HepG2 (cell line): ENCODE results near the gene CCDC148. TPM values are rescaled to one million over a fixed set of nuclear protein-coding genes. Genes with fewer than 3 reads are reported as not detected.

Source experiments
- ATAC-seq: fragments of 200-7000 bp; cut with Tn5 transposase; 3 replicates; pipeline ENCODE4 v1.9.1; 2020; ENCODE audit warnings: mild to moderate bottlenecking, moderate library complexity
- BruUV-seq: library from RNA; stranded (reverse); fragments of 400-500 nt; replicated peaks from 2 replicates; lab custom pipeline; 2021; lab: Mats Ljungman, UMichigan
- CTCF ChIA-PET: fragments of 300-600 bp; formaldehyde crosslinking; extraction: SDS; loops from one replicate; lab custom pipeline; 2021; ENCODE audit warnings: low total read pairs, inconsistent platforms, low intra/inter-chr PET ratio; lab: Yijun Ruan, JAX
- POLR2A ChIA-PET: fragments of 350-600 bp; sonication (Branson Sonifier 250); formaldehyde crosslinking; loops from one replicate; lab custom pipeline; 2020; ENCODE audit warnings: antibody characterized with exemption, inconsistent platforms; lab: Yijun Ruan, JAX
- DNase-seq: peaks from one replicate; pipeline ENCODE4 v3.0.0-alpha.2; 2015; ENCODE audit warnings: low spot score
- FAIRE-seq: peaks from 3 replicates; lab custom pipeline; 2011; peaks lifted over from hg19 to GRCh38; lab: Jason Lieb, UNC
- H2AFZ ChIP-seq: one replicate; pipeline ENCODE4 v1.6.1; 2011; ENCODE audit warnings: low read length, inconsistent platforms
- H3K27ac ChIP-seq: fragments of 300-600 bp; 3 replicates; pipeline ENCODE4 v1.8.0; 2011; ENCODE audit warnings: mixed run types, mild to moderate bottlenecking, mixed read lengths, low read length, inconsistent platforms; ENCODE audit not compliant: insufficient read depth; ENCODE audit errors: extremely low read length
- H3K27me3 ChIP-seq, 2 experiments: fragments of 200-600 bp in 1 of 2; 2 replicates in 1 of 2; 3 replicates in 1 of 2; pipeline versions ENCODE4 v1.6.0 to v1.8.0; 2011; ENCODE audit warnings: low read length in 2 of 2, mild to moderate bottlenecking in 2 of 2, moderate library complexity in 2 of 2, inconsistent platforms in 1 of 2; ENCODE audit not compliant: insufficient read depth in 2 of 2, control insufficient read depth in 1 of 2
- H3K36me3 ChIP-seq, 2 experiments: fragments of 200-600 bp in 1 of 2; replicated peaks in 1 of 2; 2 replicates in 1 of 2; 3 replicates in 1 of 2; pipeline versions ENCODE4 v1.5.1 to v1.8.0; 2011; ENCODE audit warnings: low read length in 2 of 2, inconsistent platforms in 1 of 2; ENCODE audit not compliant: insufficient read depth in 2 of 2, control insufficient read depth in 1 of 2
- H3K4me1 ChIP-seq: 2 replicates; pipeline ENCODE4 v1.5.1; 2012; ENCODE audit warnings: low read length, inconsistent platforms; ENCODE audit not compliant: insufficient read depth
- H3K4me2 ChIP-seq: 2 replicates; pipeline ENCODE4 v1.6.0; 2011; ENCODE audit warnings: low read depth, low read length, inconsistent platforms
- H3K4me3 ChIP-seq, 3 experiments: fragments of 200-600 bp in 1 of 3; sonication (generic), shearing (Covaris generic) in 1 of 3; replicated peaks in 1 of 3; 2 replicates each; pipeline ENCODE4 v1.5.1; 2011 to 2016; ENCODE audit warnings: low read length in 3 of 3, inconsistent platforms in 2 of 3, low read depth in 2 of 3, mild to moderate bottlenecking in 2 of 3, control low read depth in 1 of 3, mixed read lengths in 1 of 3; ENCODE audit not compliant: insufficient read depth in 1 of 3
- H3K79me2 ChIP-seq: one replicate; pipeline ENCODE4 v1.6.1; 2011; ENCODE audit warnings: low read length, inconsistent platforms; ENCODE audit not compliant: insufficient read depth
- H3K9ac ChIP-seq: 2 replicates; pipeline ENCODE4 v1.6.0; 2011; ENCODE audit warnings: mild to moderate bottlenecking, low read depth, low read length, inconsistent platforms; ENCODE audit not compliant: insufficient read depth
- H3K9me3 ChIP-seq: 2 replicates; pipeline ENCODE4 v1.5.1; 2012; ENCODE audit warnings: mild to moderate bottlenecking, low read length
- H4K20me1 ChIP-seq: 2 replicates; pipeline ENCODE4 v1.6.0; 2011; ENCODE audit warnings: inconsistent platforms, mild to moderate bottlenecking, low read length, moderate library complexity; ENCODE audit not compliant: insufficient read depth
- EED ChIP-seq: sonication (generic); formaldehyde crosslinking; IDR thresholded peaks from 2 replicates; pipeline ENCODE4 v1.5.0; 2020; ENCODE audit warnings: mild to moderate bottlenecking, missing genetic modification reagents
- GATAD1 ChIP-seq: IDR thresholded peaks from 2 replicates; pipeline ENCODE4 v1.6.1; 2016; ENCODE audit warnings: missing genetic modification reagents, missing compliant biosample characterization
- GLMP ChIP-seq: sonication (generic); formaldehyde crosslinking; IDR thresholded peaks from 2 replicates; pipeline ENCODE4 v1.9.0; 2021; ENCODE audit warnings: missing genetic modification reagents, mild to moderate bottlenecking, borderline replicate concordance
- SNAPC2 ChIP-seq: sonication (generic); formaldehyde crosslinking; IDR thresholded peaks from 2 replicates; pipeline ENCODE4 v1.8.1; 2022; ENCODE audit warnings: mild to moderate bottlenecking, missing genetic modification reagents
- ZNF138 ChIP-seq: sonication (generic); formaldehyde crosslinking; IDR thresholded peaks from 2 replicates; pipeline ENCODE4 v1.5.0; 2020; ENCODE audit warnings: mild to moderate bottlenecking, low read depth, missing genetic modification reagents
- ZNF3 ChIP-seq: IDR thresholded peaks from 2 replicates; pipeline ENCODE4 v1.7.0; 2017; ENCODE audit warnings: inconsistent platforms
- ZNF740 ChIP-seq: sonication (generic); formaldehyde crosslinking; IDR thresholded peaks from 2 replicates; pipeline ENCODE4 v1.4.0; 2020; ENCODE audit warnings: missing genetic modification reagents
- WGBS: methylation state at CpG from one replicate; pipeline ENCODE4 v1.1.6; 2017; ENCODE audit warnings: low lambda C conversion rate; 5-methylcytosine and 5-hydroxymethylcytosine counted together
- in situ Hi-C: cut with HindIII; loops from 2 replicates; pipeline ENCODE4 v1.10.0; 2017; ENCODE audit warnings: low pct_unique_long_range_greater_than_20kb; ENCODE audit not compliant: extremely low pct_ligation_motif_present
- intact Hi-C: fragments of 100-400 bp; cut with micrococcal nuclease; formaldehyde crosslinking; loops from one replicate; pipeline ENCODE4 v1.10.0; 2022; ENCODE audit not compliant: unreplicated experiment
- polyA plus RNA-seq, 8 experiments: library from polyadenylated mRNA; depleted of rRNA in 3 of 8; stranded (reverse) in 7 of 8; unstranded in 1 of 8; fragments of >200 nt; fragmentation: Illumina TruSeq in 4 of 8; extraction: Trizol in 4 of 8; gene quantifications; 2 replicates each; pipeline versions ENCODE4 v1.2.1 to v1.2.3, GENCODE V29; 2011 to 2016; ENCODE audit warnings: low read depth in 4 of 8, missing spikeins in 1 of 8, mixed read lengths in 1 of 8; ENCODE audit not compliant: insufficient read depth in 1 of 8
- total RNA-seq, 5 experiments: library from RNA; depleted of rRNA; stranded (reverse); fragments of >200 nt; fragmentation: Illumina TruSeq; extraction: Trizol; gene quantifications; 2 replicates each; pipeline ENCODE4 v1.2.3, GENCODE V29; 2016; ENCODE audit warnings: low read depth in 1 of 5
- TF ChIP-seq, protein P1 (sequence below): sonication (generic); formaldehyde crosslinking; IDR thresholded peaks from 2 replicates; pipeline ENCODE4 v1.4.0; 2020; ENCODE audit warnings: missing genetic modification reagents

CCDC148 gene
- total and polyA plus RNA-seq, 2 of the 13 experiments (the other 11 are each of a cell fraction or from before 2014, with no cell fraction given), result 0.30 to 0.49 TPM

DNA sequence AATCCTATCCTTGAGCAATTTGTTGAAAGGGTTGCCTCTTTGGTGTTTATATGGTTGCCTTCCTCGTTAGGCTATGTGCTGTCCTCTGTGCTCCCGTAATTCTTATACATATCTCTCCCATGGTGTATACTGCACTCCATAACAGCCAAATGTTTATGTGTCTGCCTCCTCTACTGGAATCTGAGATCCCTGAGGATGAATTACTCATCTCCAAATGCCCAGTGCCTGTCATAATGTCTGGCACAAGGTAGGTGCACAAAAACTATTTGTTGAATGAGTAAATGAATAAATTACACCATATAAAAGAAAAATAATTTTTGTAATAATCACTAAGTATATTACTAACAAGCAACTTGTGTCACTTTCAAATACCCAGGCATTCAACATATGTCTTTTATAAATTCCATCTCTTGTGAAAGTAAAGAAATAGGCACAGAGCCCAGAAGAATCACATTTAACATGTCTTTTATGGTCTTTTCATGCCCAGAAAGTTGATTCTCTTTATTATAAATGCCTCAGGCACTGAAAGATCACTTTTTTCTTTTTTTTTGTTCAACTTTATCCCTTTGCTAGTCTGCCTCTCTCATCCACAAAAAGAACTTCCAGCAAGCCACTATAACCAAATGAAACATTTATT is 164.9 kb downstream of the CCDC148 start:
- Histone ChIP-seq H4K20me1 (no peaks in the 10 kb centered on the region), H3K79me2 (no peaks in the 10 kb centered on the region), H3K4me1 (no peaks in the 10 kb centered on the region)
- in situ Hi-C loops (no loop called here), intact Hi-C loops (loop anchor here (10.0 kb wide), 1 partner anchor 683 kb away; no protein-coding TSS in a partner anchor)
- POLR2A ChIA-PET, result no interaction called here
- no peak for FAIRE-seq
- TF ChIP-seq SNAPC2 (CRISPR knock-in tag) (no peak), ZNF138 (CRISPR knock-in tag) (no peak), ZNF740 (CRISPR knock-in tag) (no peak), ZNF3 (no peak), GATAD1 (CRISPR knock-in tag) (no peak), GLMP (CRISPR knock-in tag) (no peak), EED (no peak)
- TF ChIP-seq, protein P1, sequence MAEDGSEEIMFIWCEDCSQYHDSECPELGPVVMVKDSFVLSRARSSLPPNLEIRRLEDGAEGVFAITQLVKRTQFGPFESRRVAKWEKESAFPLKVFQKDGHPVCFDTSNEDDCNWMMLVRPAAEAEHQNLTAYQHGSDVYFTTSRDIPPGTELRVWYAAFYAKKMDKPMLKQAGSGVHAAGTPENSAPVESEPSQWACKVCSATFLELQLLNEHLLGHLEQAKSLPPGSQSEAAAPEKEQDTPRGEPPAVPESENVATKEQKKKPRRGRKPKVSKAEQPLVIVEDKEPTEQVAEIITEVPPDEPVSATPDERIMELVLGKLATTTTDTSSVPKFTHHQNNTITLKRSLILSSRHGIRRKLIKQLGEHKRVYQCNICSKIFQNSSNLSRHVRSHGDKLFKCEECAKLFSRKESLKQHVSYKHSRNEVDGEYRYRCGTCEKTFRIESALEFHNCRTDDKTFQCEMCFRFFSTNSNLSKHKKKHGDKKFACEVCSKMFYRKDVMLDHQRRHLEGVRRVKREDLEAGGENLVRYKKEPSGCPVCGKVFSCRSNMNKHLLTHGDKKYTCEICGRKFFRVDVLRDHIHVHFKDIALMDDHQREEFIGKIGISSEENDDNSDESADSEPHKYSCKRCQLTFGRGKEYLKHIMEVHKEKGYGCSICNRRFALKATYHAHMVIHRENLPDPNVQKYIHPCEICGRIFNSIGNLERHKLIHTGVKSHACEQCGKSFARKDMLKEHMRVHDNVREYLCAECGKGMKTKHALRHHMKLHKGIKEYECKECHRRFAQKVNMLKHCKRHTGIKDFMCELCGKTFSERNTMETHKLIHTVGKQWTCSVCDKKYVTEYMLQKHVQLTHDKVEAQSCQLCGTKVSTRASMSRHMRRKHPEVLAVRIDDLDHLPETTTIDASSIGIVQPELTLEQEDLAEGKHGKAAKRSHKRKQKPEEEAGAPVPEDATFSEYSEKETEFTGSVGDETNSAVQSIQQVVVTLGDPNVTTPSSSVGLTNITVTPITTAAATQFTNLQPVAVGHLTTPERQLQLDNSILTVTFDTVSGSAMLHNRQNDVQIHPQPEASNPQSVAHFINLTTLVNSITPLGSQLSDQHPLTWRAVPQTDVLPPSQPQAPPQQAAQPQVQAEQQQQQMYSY (CRISPR knock-in tag), result no peak
- TF ChIP-seq, all 625 proteins: peak for 0
- no peak for DNase-seq
- H3K9me3 ChIP-seq, result peaks cover 15% of the 10 kb centered on the region
- no peak overlapping the region for H3K4me3 ChIP-seq
- CTCF ChIA-PET, result no interaction called here
- no peak for ATAC-seq
- 3% methylated on average over 2 of the region's 2 CpGs for WGBS
- no peak overlapping the region for H2AFZ ChIP-seq
- H3K27me3 ChIP-seq, result peaks cover 0 to 13% of the 10 kb centered on the region in 2 experiments; a peak in 4 of 5 replicates
- no peak overlapping the region for H3K27ac ChIP-seq
- no peak overlapping the region for H3K9ac ChIP-seq
- no TSS peak for BruUV-seq
- no peaks in the 10 kb centered on the region for H3K36me3 ChIP-seq
- no peak overlapping the region for H3K4me2 ChIP-seq
